DND-41 (cell line): ENCODE results near the gene AATF.

Experiments
- ATAC-seq: fragments of 200-7000 bp; cut with Tn5 transposase; 3 replicates; pipeline ENCODE4 v1.9.1; 2021; ENCODE audit warnings: low read depth; ENCODE audit not compliant: insufficient read depth
- DNase-seq: peaks from one replicate; pipeline ENCODE4 v3.0.0-alpha.2; 2020
- H2AFZ ChIP-seq: 2 replicates; pipeline ENCODE4 v1.6.0; 2012; ENCODE audit warnings: low read depth, low read length
- H3K27ac ChIP-seq: 2 replicates; pipeline ENCODE4 v1.5.1; 2012; ENCODE audit warnings: low read length, inconsistent platforms
- H3K27me3 ChIP-seq: fragments of 200-600 bp; sonication (generic); 2 replicates; pipeline ENCODE4 v1.6.0; 2012; ENCODE audit warnings: low read length, mild to moderate bottlenecking, inconsistent platforms; ENCODE audit not compliant: insufficient read depth, poor library complexity
- H3K36me3 ChIP-seq: 2 replicates; pipeline ENCODE4 v1.5.1; 2012; ENCODE audit warnings: low read length, inconsistent platforms; ENCODE audit not compliant: insufficient read depth
- H3K4me1 ChIP-seq: 2 replicates; pipeline ENCODE4 v1.5.1; 2012; ENCODE audit warnings: mild to moderate bottlenecking, low read length; ENCODE audit not compliant: insufficient read depth
- H3K4me2 ChIP-seq: 2 replicates; pipeline ENCODE4 v1.6.0; 2012; ENCODE audit warnings: mild to moderate bottlenecking, moderate library complexity, low read length, inconsistent platforms; ENCODE audit not compliant: insufficient read depth
- H3K4me3 ChIP-seq, 2 experiments: fragments of 200-600 bp in 1 of 2; shearing (Covaris generic) in 1 of 2; 2 replicates each; pipeline ENCODE4 v1.5.1; 2012 to 2016; ENCODE audit warnings: inconsistent platforms in 2 of 2, low read length in 2 of 2, mild to moderate bottlenecking in 2 of 2, low read depth in 1 of 2, moderate library complexity in 1 of 2
- H3K79me2 ChIP-seq: 2 replicates; pipeline ENCODE4 v1.6.0; 2012; ENCODE audit warnings: low read length, inconsistent platforms; ENCODE audit not compliant: insufficient read depth
- H3K9ac ChIP-seq: 2 replicates; pipeline ENCODE4 v1.6.0; 2012; ENCODE audit warnings: low read depth, mild to moderate bottlenecking, inconsistent platforms, low read length, moderate library complexity
- H3K9me3 ChIP-seq: 2 replicates; pipeline ENCODE4 v1.5.1; 2012; ENCODE audit warnings: low read length, moderate library complexity, mild to moderate bottlenecking, inconsistent platforms; ENCODE audit not compliant: insufficient read depth, severe bottlenecking
- H4K20me1 ChIP-seq: 2 replicates; pipeline ENCODE4 v1.6.0; 2012; ENCODE audit warnings: low read length; ENCODE audit not compliant: insufficient read depth
- EZH2 ChIP-seq: IDR thresholded peaks from 3 replicates; pipeline ENCODE4 v1.6.1; 2012; ENCODE audit warnings: borderline replicate concordance, low read depth, mild to moderate bottlenecking, moderate library complexity, low read length, inconsistent platforms; ENCODE audit not compliant: severe bottlenecking
- TF ChIP-seq, protein P1 (sequence below): IDR thresholded peaks from 2 replicates; pipeline ENCODE4 v1.5.1; 2012; ENCODE audit warnings: borderline replicate concordance, low read length, moderate library complexity, mild to moderate bottlenecking; ENCODE audit not compliant: poor library complexity, severe bottlenecking; ENCODE audit errors: extremely low read depth

Gene AATF

DNA sequence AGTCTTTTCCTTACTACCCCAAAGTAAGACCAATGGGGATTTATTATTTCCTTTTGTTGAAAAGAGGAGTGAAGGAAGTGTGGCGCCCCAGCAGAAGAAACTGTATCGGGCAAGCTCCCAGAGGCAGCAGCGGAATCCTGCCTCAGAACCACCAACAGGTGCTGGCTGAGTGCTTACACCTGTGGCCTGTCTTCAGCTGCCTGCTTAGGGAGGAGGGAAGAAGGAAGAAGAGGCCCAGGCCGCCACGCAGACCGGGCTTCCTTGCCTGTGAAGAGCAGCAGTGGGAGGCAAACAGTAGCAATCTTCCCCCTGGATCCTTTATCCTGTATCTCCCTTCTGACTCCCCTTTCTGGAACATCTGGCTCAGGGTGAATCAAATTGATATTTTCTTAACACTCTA is 134.7 kb downstream of the AATF start:
- TF ChIP-seq, protein P1, sequence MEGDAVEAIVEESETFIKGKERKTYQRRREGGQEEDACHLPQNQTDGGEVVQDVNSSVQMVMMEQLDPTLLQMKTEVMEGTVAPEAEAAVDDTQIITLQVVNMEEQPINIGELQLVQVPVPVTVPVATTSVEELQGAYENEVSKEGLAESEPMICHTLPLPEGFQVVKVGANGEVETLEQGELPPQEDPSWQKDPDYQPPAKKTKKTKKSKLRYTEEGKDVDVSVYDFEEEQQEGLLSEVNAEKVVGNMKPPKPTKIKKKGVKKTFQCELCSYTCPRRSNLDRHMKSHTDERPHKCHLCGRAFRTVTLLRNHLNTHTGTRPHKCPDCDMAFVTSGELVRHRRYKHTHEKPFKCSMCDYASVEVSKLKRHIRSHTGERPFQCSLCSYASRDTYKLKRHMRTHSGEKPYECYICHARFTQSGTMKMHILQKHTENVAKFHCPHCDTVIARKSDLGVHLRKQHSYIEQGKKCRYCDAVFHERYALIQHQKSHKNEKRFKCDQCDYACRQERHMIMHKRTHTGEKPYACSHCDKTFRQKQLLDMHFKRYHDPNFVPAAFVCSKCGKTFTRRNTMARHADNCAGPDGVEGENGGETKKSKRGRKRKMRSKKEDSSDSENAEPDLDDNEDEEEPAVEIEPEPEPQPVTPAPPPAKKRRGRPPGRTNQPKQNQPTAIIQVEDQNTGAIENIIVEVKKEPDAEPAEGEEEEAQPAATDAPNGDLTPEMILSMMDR, result no peak
- TF ChIP-seq EZH2, result no peak
- Histone ChIP-seq H3K9ac (no peak overlapping the region), H3K27ac (no peak overlapping the region)

DNA sequence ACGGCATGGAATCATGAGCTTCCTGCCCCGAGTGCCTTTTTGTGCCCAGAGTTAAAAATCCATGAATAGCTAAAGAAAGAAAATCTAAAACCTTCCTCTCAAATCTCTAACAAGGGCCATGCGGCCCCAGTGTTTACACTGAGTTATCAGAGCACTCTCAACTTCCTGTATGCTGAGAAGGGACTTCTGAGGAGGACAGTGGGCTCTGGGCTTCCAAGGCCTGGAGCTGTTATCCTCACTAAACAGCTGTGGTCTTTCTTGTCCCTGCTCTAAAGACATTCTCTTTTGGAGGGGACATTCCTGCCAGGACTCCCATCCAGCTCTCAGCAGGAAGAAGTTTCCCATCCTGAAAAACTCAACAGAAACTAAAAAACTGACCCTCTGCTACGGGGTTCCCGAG is 135.6 kb downstream of the AATF start:
- Histone ChIP-seq H3K4me3 (no peak overlapping the region), H4K20me1 (no peaks in the 10 kb centered on the region; the same call in 1 of the 2 replicates), H3K4me2 (no peak overlapping the region), H2AFZ (no peak overlapping the region), H3K9ac (no peak overlapping the region), H3K27me3 (no peaks in the 10 kb centered on the region), H3K36me3 (peaks cover 42% of the 10 kb centered on the region), H3K4me1 (no peaks in the 10 kb centered on the region), H3K27ac (no peak overlapping the region), H3K79me2 (no peaks in the 10 kb centered on the region), H3K9me3 (no peaks in the 10 kb centered on the region)
- TF ChIP-seq, protein P1, result no peak
- no peak for TF ChIP-seq EZH2
- ATAC-seq (no peak), DNase-seq (no peak)

More for the DNA sequence above, 134.7 kb downstream of the AATF start:
- ATAC-seq, result no peak
- Histone ChIP-seq H2AFZ (no peak overlapping the region), H4K20me1 (no peaks in the 10 kb centered on the region), H3K9me3 (no peaks in the 10 kb centered on the region), H3K4me3 (no peak overlapping the region), H3K4me1 (no peaks in the 10 kb centered on the region), H3K27me3 (no peaks in the 10 kb centered on the region), H3K36me3 (peaks cover 33% of the 10 kb centered on the region), H3K79me2 (no peaks in the 10 kb centered on the region), H3K4me2 (no peak overlapping the region)
- DNase-seq, result no peak

DNA sequence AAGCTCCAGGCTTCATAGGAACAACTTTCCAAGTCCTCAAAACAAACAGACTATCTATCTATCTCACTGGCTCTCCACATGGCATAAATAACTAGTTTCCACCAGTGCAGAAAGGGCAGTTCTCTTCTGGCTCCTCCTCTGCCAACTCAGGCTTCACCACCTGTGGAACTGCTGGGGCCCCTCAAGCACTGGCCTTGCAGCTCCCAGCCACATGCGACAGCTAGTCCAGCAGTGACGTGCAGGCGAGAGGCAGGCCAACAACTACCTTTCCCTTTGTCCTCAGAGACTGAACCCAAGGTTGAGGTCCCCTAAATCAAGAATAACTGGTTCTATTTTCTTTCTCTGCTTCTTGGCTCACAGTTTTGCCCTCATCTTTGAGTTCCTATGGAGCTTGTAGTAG is 137.6 kb downstream of the AATF start:
- no peaks in the 10 kb centered on the region for H3K79me2 ChIP-seq
- ATAC-seq (no peak), DNase-seq (no peak)
- no peaks in the 10 kb centered on the region for H3K9me3 ChIP-seq
- H4K20me1 ChIP-seq, result no peaks in the 10 kb centered on the region; the same call in 1 of the 2 replicates
- TF ChIP-seq EZH2, result no peak
- TF ChIP-seq, protein P1, result no peak
- H3K9ac ChIP-seq, result no peak overlapping the region
- H3K4me3 ChIP-seq, result no peak overlapping the region
- no peak overlapping the region for H3K27ac ChIP-seq
- no peak overlapping the region for H2AFZ ChIP-seq
- H3K4me2 ChIP-seq, result no peak overlapping the region
- H3K4me1 ChIP-seq, result peaks cover 8% of the 10 kb centered on the region
- no peaks in the 10 kb centered on the region for H3K27me3 ChIP-seq
- peaks cover 56% of the 10 kb centered on the region for H3K36me3 ChIP-seq

DNA sequence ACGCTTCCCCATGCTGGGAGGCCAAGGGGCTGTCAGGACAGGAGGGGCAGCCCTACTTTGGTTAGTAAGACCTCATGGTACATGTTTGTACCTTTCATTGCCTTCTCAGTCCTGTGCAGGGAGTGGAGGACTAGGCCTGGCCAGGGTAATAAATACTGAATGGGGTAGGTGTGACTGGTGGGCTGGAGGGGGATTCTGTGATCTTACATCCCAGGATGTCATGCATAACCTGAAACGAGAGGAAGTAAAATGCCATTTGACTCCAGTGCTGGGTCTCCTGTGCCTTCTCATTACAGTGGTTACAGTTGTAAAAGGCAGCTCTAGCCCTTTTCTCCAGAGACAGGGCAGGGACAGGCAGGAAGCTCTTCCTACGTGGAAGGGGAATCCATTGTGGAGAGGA is 138.2 kb downstream of the AATF start:
- no peak overlapping the region for H2AFZ ChIP-seq
- no peak for DNase-seq
- peaks cover 61% of the 10 kb centered on the region for H3K36me3 ChIP-seq
- H3K4me2 ChIP-seq, result no peak overlapping the region
- H3K9ac ChIP-seq, result no peak overlapping the region
- ATAC-seq, result no peak
- H3K79me2 ChIP-seq, result no peaks in the 10 kb centered on the region
- no peaks in the 10 kb centered on the region; the same call in 1 of the 2 replicates for H4K20me1 ChIP-seq
- no peak overlapping the region for H3K27ac ChIP-seq
- TF ChIP-seq EZH2, result no peak
- TF ChIP-seq, protein P1, result no peak
- no peaks in the 10 kb centered on the region for H3K9me3 ChIP-seq
- no peaks in the 10 kb centered on the region for H3K27me3 ChIP-seq
- peaks cover 8% of the 10 kb centered on the region for H3K4me1 ChIP-seq
- no peak overlapping the region for H3K4me3 ChIP-seq
